WTC11 (cell line): ENCODE results near the gene SP2.

ENCODE experiments used
- ATF3 ChIP-seq: sonication (generic); formaldehyde crosslinking; conservative IDR thresholded peaks from 2 replicates; pipeline ENCODE4 v1.8.1; 2022; ENCODE audit warnings: mild to moderate bottlenecking, missing genetic modification reagents
- CTCF ChIP-seq: fragments of 200-600 bp; IDR thresholded peaks from 2 replicates; pipeline ENCODE4 v1.8.0; 2022; ENCODE audit warnings: antibody characterized with exemption
- JUN ChIP-seq: sonication (generic); formaldehyde crosslinking; IDR thresholded peaks from 2 replicates; pipeline ENCODE4 v1.8.0; 2023; ENCODE audit warnings: mild to moderate bottlenecking, missing genetic modification reagents
- MAX ChIP-seq: sonication (generic); formaldehyde crosslinking; IDR thresholded peaks from 2 replicates; pipeline ENCODE4 v1.8.0; 2022; ENCODE audit warnings: mild to moderate bottlenecking, missing genetic modification reagents
- NFATC4 ChIP-seq: fragments of 250-450 bp; sonication (Bioruptor Pico); IDR thresholded peaks from 2 replicates; pipeline ENCODE4 v1.9.0; 2021; ENCODE audit warnings: mild to moderate bottlenecking
- USF1 ChIP-seq: sonication (generic); formaldehyde crosslinking; IDR thresholded peaks from 2 replicates; pipeline ENCODE4 v1.8.0; 2022; ENCODE audit warnings: mild to moderate bottlenecking, missing genetic modification reagents
- ZNF138 ChIP-seq: sonication (generic); formaldehyde crosslinking; conservative IDR thresholded peaks from 2 replicates; pipeline ENCODE4 v1.8.1; 2022; ENCODE audit warnings: mild to moderate bottlenecking, moderate library complexity, missing genetic modification reagents
- ZNF232 ChIP-seq: sonication (generic); formaldehyde crosslinking; IDR thresholded peaks from 2 replicates; pipeline ENCODE4 v1.8.0; 2022; ENCODE audit warnings: mild to moderate bottlenecking, missing genetic modification reagents

- no peak for TF ChIP-seq CTCF
- TF ChIP-seq MAX (CRISPR knock-in tag) = no peak
- no peak for TF ChIP-seq USF1 (CRISPR knock-in tag)
- TF ChIP-seq NFATC4 (CRISPR knock-in tag) = no peak
- no peak for TF ChIP-seq ZNF232 (CRISPR knock-in tag)
- no peak for TF ChIP-seq JUN (CRISPR knock-in tag)
- TF ChIP-seq ATF3 (CRISPR knock-in tag) = no peak
- no peak for TF ChIP-seq ZNF138 (CRISPR knock-in tag)
These were observed 23.9 kb upstream of the SP2 start for GRCh38 chr17:47872019-47872650.
